Mucosa of descending colon (tissue), 3 donors: ENCODE data around the gene ALG9. TPM values are rescaled to one million over a fixed set of nuclear protein-coding genes. Genes with fewer than 3 reads are reported as not detected.

ENCODE experiments used
- ATAC-seq: fragments of 200-7000 bp; cut with Tn5 transposase; one replicate; pipeline ENCODE4 v1.9.1; 2020; ENCODE audit warnings: mild to moderate bottlenecking, moderate library complexity
- DNase-seq, 3 donors: peaks; one replicate each; pipeline ENCODE4 v3.0.0-alpha.2; 2020
- H3K36me3 ChIP-seq: fragments of 200-600 bp; one replicate; pipeline ENCODE4 v1.8.0; 2021; ENCODE audit warnings: low read depth, mild to moderate bottlenecking
- H3K4me1 ChIP-seq: fragments of 200-600 bp; one replicate; pipeline ENCODE4 v1.8.0; 2021; ENCODE audit warnings: low read depth, mild to moderate bottlenecking
- H3K4me3 ChIP-seq: fragments of 200-600 bp; one replicate; pipeline ENCODE4 v1.8.0; 2021; ENCODE audit warnings: mild to moderate bottlenecking
- H3K9me3 ChIP-seq: fragments of 200-600 bp; one replicate; pipeline ENCODE4 v1.8.0; 2021; ENCODE audit warnings: mild to moderate bottlenecking
- intact Hi-C, 2 donors: fragments of 100-400 bp; cut with DNase I in 1 of 2; cut with micrococcal nuclease in 1 of 2; formaldehyde crosslinking; loops; one replicate each; pipeline versions ENCODE4 v1.11.0 to v1.11.1; 2022; cut with DNase I, micrococcal nuclease
- total RNA-seq, 3 donors: library from RNA; stranded (reverse); fragmentation: NEBNext Ultra II Directional in 2 of 3; extraction: Animal tissue kit (Norgen Biotek cat#: 25700) in 2 of 3; gene quantifications; one replicate each; pipeline versions ENCODE4 v1.2.1 to v1.2.4, GENCODE V29; 2021 to 2023
- TF ChIP-seq, protein P1 (sequence below): fragments of 200-600 bp; IDR thresholded peaks from one replicate; pipeline ENCODE4 v1.8.0; 2022; ENCODE audit warnings: antibody characterized with exemption, mild to moderate bottlenecking
- donor health status: DM: no; HTN: no; CAD: no; lungs with moderate emphysema.
- donor health status: DM: no; HTN: no; CAD: no.
- donor health status: DM: no; HTN: yes; CAD: no.

Gene ALG9
- total RNA-seq, 3 donors from 2014 or later: 16.7 to 29.3 (median 21.1) TPM

DNA sequence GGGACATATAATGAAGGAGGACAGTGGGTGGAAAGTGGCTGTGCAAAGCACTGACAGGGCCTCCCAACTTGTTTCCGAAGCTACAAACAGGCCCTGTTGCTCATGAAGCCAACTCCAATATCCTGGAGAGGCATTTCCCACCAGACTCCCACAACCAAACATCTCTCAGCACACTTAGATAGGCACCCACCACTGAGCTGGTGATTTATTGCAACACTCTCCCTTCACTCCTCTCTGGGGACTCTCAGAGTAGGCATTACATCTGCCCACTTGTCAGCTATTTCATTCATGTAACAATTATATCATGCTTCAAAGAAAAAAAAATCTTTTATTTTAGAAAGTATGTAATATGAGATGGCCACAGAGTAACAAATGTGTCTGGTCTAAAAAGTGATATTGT lies 73.1 kb downstream of the ALG9 start:
- intact Hi-C loops: no loop called here
- H3K4me1 ChIP-seq: no peaks in the 10 kb centered on the region
- TF ChIP-seq, protein P1, sequence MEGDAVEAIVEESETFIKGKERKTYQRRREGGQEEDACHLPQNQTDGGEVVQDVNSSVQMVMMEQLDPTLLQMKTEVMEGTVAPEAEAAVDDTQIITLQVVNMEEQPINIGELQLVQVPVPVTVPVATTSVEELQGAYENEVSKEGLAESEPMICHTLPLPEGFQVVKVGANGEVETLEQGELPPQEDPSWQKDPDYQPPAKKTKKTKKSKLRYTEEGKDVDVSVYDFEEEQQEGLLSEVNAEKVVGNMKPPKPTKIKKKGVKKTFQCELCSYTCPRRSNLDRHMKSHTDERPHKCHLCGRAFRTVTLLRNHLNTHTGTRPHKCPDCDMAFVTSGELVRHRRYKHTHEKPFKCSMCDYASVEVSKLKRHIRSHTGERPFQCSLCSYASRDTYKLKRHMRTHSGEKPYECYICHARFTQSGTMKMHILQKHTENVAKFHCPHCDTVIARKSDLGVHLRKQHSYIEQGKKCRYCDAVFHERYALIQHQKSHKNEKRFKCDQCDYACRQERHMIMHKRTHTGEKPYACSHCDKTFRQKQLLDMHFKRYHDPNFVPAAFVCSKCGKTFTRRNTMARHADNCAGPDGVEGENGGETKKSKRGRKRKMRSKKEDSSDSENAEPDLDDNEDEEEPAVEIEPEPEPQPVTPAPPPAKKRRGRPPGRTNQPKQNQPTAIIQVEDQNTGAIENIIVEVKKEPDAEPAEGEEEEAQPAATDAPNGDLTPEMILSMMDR: no peak
- peaks cover 9% of the 10 kb centered on the region for H3K9me3 ChIP-seq
- no peak for ATAC-seq
- H3K4me3 ChIP-seq: no peak overlapping the region
- H3K36me3 ChIP-seq: no peaks in the 10 kb centered on the region
- DNase-seq: no peak

GRCh38 chr11:111797145-111797581 lies 74.2 kb downstream of the ALG9 start:
- Histone ChIP-seq H3K4me1 (no peaks in the 10 kb centered on the region), H3K4me3 (no peak overlapping the region), H3K9me3 (peaks cover 9% of the 10 kb centered on the region), H3K36me3 (no peaks in the 10 kb centered on the region)
- DNase-seq (peak in 1 of 3 donors; percentile 57), ATAC-seq (peak; percentile 97)
- TF ChIP-seq, protein P1: no peak
- intact Hi-C loops: no loop called here

- ATAC-seq (no peak), DNase-seq (no peak)
- no peaks in the 10 kb centered on the region for H3K4me1 ChIP-seq
- H3K9me3 ChIP-seq: peaks cover 9% of the 10 kb centered on the region
- no peaks in the 10 kb centered on the region for H3K36me3 ChIP-seq
- H3K4me3 ChIP-seq: no peak overlapping the region
- TF ChIP-seq, protein P1: no peak
- intact Hi-C loops: no loop called here
These were observed 74.7 kb downstream of the ALG9 start for GRCh38 chr11:111796696-111797095.

DNA sequence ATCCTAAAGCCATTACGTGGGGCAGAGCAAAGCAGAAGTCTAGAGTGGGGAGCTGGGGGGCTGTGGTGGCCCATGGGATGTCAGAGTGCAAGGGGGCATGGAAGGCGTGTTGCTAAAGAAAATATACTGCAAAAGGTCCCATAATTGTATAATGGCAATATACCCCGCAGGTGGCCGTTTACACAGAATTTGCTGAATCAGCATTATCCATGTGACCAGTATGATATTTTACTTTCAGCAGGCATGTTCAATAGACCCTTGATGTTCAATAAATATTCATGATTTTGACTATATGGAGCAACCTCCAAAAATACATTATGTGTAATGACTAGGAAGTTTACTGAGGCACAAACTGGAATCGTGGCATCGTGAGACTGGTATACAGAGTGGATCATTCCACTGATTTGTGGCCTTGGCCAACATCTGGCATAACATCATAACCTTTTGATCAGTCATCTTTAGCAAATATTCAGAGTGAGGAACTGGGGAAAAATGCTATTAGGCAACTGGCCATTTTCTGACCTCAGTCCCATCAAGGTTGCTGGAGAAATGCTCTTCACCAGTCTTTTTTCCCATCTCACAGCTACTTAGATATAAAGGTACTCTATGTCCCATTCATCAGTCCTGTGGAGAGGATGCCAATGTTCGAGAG lies 75.9 kb downstream of the ALG9 start:
- intact Hi-C loops: no loop called here
- TF ChIP-seq, protein P1: no peak
- H3K9me3 ChIP-seq: peaks cover 9% of the 10 kb centered on the region
- no peaks in the 10 kb centered on the region for H3K4me1 ChIP-seq
- H3K4me3 ChIP-seq: no peak overlapping the region
- DNase-seq (no peak), ATAC-seq (no peak)
- H3K36me3 ChIP-seq: no peaks in the 10 kb centered on the region

GRCh38 chr11:111793863-111794262 lies 77.5 kb downstream of the ALG9 start:
- intact Hi-C loops: no loop called here
- ATAC-seq: no peak
- Histone ChIP-seq H3K36me3 (no peaks in the 10 kb centered on the region), H3K4me3 (no peak overlapping the region), H3K4me1 (no peaks in the 10 kb centered on the region), H3K9me3 (peaks cover 9% of the 10 kb centered on the region)
- TF ChIP-seq, protein P1: no peak
- DNase-seq: no peak
